IPS DF 4.7 (cell line): ENCODE data around the gene MAPKAPK3.

ENCODE experiments used
- DNase-seq: peaks from one replicate; pipeline ENCODE4 v3.0.0-alpha.2; 2013; ENCODE audit warnings: low spot score; ENCODE audit errors: extremely low read depth

The MAPKAPK3 gene

DNA sequence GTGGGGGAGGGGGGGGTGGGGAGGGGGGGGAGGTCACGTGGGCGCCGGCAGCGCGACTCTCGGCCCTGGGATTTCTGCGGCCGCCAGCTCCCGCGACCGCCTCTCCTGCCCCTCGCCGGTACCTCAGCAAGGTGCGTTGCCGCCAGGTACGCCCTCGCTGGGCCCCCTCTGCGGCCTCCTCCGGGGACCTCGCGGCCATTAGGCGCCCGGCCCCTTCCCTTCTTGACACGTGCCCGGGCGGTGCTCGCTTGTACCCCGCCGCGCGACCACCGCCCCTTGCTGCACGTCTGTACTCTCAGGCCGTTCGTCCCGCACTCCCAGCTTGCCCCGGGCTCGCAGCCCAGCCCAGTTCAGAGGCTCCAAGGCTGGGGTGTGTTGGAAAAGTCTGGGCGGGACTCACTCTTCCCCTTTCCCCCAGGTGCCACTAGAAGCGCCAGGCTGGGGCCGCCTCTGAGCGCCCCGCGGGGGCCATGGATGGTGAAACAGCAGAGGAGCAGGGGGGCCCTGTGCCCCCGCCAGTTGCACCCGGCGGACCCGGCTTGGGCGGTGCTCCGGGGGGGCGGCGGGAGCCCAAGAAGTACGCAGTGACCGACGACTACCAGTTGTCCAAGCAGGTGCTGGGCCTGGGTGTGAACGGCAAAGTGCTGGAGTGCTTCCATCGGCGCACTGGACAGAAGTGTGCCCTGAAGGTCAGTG, at the start of gene MAPKAPK3:
TSS of gene MAPKAPK3 (plus strand) at position 56 of the 696 bp plus-strand sequence. CDS start at position 471, 415 bp downstream.
- DNase-seq, result no peak

DNA sequence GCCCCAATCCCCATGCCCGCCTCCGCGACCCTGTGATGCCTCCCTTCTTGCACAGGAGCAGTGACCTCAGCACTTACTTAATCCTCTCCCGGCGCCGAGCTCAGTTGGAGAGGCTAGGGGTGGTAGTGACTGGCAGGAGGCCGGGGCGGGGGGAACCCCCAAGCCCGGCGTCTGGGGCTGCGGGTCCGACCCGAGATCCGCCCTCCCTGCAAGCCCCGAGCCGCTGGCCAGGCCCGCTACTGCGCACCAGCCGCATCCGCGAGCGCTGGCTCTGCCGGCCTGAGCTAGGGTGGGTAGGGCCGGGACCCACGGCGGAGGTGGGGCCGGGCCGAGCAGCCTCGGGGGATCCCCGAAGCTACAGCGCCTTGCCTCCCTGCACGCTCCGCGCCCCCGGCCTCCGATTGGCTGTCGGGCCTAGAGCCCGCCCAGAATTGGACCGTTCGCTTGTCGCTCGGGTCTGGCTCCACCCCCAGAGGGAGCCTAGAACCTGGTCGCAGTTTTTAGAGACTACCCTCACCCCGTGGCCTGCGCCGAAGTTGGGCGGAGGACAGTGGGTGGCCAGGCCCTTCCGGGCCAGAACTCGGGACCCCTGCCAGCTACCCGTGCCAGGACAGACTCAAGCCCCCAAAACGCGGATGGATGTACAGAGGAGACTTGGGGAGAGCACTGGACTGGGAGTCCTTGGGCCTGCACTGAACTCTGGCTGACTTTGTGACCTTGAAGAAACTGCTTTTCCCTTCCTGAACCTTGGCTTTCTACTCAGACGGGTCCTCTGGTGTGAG, 49.4 kb upstream of the MAPKAPK3 start, which contains the start of gene C3orf18:
TSS of gene C3orf18 (minus strand) at position 362 of the 782 bp plus-strand sequence. CDS start 2,048 bp downstream, outside the sequence.
- DNase-seq, result peak; percentile 78

DNA sequence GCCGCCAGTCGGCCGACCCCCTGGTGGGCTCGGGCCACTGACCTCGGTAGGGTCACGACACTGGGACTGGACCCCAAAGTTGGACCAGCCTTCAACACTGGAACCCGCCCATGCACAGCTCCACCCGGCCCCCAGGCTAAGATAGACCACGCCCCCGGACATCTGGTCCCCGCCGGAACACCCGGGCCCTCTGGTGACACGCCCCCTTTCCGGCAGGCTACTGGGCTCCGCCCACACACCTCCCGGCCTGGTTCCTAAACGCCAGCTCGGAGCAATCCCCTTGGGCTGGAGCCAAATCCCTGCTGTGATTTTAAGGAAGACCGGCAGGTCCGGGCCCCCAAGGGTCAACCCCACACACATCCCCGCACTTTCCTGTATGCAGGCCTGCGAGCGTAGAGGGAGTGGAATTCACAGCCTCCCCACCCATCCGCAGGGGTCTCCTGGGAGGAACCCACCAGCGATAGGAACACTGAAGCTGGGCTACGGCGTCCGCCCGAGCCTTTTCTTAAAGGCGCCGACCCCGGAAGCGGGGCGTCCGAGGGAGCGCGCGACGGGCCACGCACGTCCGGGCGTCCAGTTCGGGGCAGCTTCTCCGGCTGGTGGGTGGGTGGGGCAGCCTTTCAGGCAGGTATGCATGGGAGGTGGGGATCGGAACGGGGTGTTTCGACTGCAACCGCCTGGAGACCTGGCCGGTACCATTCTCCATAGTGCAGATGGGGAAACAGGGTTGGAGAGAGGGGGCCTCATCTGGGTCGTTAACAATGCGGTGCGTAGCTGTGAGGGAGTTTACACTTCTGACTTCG, 47.8 kb upstream of the MAPKAPK3 start, which contains the start of gene HEMK1:
TSS of gene HEMK1 (plus strand) at position 576 of the 803 bp plus-strand sequence. CDS start 1,583 bp downstream, outside the sequence.
- DNase-seq, result peak; percentile 74

DNA sequence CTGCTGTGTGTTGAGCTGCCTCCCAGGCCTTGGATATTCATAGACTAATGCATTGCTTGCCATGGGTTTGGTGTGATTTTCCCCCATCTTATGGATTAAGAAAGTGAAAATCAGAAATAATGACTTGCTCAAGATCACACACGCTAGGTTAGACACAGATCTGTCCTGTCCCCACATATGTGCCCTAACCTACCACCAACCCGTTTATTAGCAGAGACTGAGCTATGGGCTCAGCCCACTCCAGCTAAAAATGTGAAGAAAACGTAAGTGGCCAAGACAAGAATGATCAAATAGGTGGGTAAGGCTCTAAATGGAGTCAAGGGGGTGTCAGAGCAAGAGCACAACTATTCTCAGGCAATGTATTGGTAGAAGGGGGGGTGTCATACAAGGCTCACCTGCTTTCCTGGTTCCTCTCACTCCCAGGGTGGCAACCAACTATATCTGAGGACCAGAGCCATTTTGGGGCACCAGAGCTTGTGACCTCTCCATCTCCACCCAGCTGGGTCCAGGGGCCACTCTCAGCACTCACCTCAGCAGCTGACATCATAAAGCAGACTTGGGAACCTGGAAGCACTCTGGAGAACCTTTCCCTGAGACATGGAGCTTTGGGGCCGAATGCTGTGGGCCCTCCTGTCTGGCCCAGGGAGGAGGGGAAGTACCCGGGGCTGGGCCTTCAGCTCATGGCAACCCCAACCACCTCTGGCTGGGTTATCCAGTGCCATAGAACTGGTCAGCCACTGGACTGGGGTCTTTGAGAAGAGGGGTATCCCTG, 46.3 kb upstream of the MAPKAPK3 start:
- no peak for DNase-seq

DNA sequence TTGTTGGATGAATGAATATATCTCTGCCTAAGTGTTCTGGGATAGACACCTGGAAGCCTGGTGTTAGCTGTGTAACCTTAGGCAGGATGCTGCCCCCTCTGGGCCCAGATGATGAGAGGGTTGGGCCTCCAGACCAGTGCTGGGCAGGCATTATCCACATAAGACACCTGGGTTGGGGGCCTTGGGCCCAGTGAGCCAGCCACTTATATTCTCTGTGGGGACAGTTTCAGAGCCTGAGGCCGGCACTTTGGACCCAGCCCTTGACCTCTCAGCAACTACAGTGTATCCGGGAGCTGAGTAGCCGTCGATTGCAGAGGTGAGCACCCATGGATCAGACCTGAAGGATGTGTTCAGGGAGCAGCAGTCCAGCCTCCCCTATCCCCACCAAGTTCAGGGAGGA, 45.5 kb upstream of the MAPKAPK3 start:
- no peak for DNase-seq

DNA sequence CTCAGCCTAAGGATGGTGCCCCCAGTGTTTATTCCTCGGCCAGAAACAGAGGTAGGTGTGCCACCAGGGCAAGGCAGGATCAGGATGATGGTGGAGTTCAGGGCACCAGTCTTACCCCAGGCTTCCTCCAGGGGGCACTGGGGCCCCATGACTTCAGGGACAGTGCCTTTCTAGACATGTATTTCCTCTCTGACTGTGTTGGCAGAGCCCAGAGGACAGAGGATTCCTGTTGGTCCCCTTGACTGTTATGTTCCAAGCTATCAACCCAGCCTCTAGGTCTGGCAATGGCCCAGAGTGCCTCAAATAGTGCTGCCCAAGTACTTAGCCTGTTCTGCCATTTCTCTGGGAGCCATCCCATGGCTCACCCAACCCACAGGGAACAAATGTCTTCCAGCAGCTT, 44.8 kb upstream of the MAPKAPK3 start:
- no peak for DNase-seq

DNA sequence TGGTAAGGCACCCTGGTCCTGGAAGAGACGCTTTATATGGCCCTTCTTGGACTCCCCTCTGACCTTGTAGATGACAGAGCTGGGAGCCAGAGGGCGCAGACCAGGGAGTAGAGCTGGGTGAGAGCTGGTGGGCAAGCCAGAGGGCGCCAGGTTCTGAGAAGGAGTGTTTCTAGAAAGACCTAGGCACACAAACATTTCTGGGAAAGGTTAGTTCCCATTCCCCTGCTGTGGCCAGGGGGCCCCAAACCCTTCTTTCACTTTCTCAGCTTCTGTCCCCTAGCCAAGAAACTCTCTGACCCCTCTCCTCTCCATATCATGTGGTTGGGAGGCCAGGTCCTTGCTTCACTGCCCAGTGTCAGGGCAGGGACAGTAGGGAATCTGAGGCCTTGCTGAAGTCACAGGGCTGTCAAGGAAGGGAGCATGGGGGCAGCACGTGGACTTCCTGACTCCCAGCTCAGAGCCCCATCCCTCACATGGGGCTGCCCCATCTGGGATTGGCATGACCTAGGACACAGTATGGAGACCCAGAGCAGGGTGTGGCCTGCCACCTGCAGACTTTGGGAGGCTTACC, 44.1 kb upstream of the MAPKAPK3 start:
- DNase-seq, result no peak

DNA sequence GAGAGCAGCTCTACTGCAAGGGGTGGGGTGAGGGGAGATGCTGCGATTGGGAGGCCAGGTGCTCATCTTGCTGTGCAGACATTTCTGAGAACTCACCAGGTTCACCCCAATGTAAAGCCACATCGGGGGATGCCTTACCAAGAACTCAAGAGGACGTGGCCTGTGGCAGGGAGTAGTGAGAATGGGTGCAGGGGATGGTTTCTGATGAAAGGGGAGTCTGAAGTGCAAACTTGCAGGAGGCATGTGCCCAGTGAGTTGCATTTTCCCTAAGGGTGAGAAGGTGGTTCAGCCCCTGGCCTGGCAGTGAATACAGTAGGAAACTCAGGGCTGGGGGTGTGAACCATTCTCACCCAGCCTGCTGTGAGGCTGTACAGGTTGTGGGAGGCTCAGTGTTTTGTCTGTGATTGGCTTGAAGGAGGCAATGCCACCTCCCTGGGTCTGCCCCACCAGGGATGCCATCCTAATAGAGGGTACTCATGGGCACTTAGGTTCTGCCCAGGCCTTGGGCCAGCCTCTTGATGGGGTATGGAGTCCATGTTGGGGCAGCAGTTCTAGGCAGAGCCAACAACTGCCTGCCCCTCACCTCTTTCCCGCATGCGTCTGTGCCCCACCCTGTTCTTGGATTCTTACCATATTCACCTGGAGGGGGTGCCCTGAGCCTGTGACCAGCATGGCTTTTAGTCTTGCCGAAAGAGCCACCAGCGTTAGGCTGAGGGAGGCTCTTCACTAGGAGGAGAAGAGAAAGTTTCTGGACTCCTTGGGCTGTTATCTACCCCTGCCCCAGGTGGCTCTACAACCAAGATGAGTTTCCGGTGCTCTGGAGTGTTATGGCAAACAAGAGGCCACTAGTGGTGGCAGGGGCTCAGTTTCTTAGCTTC, 43.1 kb upstream of the MAPKAPK3 start:
- DNase-seq, result no peak

DNA sequence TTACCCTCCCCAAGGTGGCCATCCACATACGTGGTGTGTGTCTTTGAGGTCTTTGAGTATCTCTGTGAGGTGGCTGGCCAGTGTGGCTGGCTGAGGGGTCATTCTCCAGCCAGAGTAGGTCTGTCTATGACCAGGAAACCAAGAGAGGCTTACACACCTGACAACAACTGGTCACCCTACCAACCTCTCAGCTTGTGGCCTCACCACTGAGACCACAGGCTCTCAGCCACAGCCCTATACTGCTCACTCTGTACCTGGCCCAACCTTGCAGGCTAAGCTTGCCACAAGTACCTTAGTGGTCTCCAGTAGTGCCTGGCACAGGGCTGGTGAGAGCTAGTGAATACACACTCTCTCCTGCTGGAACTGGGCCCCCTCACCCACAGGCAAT, 42.5 kb upstream of the MAPKAPK3 start:
- no peak for DNase-seq

DNA sequence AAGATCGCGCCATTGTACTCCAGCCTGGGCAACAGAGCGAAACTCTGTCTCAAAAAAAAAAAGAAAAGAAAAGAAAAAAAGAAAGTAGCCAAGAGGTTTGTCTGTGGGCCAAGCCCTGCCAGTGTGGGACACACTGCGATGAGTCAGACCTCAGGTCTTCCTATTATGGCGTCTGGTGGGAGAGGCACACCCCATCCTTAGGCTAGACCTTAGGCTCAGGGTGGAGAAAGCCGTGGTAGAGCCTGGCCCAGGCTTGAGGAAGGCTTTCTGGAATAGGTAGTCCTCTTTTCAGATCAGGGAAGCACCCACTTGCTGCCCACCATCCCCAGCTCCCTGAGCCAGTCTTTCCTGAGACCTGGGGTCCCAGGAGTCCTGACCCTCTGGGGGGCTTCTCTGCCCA, 41.6 kb upstream of the MAPKAPK3 start:
- DNase-seq, result no peak

DNA sequence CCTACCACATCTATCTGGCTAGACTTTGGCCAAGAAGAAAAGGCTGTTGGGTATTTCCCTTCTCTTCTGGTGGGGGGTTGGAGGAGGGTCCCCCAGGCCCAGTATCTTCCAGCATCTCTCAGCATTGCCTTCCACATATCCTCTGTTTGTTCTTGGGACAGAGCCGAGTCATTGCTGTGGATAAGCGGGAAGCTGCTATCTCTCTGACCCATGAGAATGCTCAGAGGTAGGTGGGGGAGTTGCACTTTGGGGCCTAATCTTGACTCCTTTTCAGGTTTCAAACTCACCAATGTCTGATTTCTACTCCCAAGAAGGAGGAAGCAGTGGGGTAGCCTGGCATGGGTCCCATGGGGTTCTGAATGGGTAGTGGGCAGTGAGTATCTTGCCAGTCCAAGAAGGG, 39.6 kb upstream of the MAPKAPK3 start:
- no peak for DNase-seq

DNA sequence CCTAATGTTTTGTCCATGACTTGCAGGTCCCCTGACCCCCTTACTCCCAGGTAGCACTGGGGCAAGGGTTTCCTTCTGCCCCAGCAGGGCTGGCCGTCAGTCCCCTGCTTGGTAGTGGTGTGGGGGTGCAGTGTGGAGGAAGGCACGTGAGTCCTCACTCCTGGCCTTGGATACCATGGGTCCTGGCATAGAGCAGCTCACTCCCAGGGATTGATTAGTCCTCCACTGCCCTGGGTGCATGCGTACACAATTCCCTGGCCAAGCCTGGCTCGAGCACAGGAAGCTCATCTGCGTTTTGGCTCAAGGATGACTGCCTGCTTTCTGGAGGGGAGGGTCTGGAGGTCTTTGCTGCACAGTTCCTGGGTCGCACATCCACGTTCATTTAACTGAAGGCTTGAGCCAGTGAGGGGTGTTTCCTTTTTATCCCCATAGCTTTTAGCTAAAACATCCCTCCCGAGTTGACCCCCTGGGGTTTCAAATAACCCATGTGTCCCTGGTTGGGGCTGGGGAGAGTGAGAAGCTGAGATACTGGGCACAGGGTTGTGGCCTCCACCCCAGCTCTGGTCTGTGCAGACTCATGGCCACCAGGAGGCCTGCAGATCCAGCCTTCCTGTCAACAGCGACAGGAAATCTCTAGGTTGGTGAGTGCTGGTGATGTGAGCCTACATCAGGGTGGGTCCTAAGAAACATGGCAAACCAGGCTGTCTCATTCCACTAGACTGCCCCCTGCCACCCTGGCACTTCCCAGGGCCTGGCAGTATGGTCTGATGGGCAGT, 36.1 kb upstream of the MAPKAPK3 start:
- DNase-seq, result no peak

DNA sequence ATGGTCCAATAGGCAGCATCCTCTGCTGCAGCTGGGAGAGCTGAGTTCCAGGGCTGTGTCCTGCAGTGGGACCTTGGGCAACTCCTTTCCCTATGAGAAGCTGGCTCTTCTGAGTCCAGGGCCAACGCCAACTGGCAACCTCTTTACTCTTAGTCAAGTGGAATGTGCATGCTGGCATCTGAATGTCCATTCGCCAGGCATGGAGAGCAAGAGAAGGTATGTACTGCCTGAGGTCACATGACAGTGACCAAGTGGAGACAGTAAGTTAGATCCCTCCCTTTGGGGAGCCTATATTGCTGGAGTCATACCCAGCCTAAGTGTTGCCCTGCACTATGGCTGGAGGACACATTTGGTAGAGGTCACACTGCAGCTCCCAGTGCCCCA, 35.5 kb upstream of the MAPKAPK3 start:
- no peak for DNase-seq

DNA sequence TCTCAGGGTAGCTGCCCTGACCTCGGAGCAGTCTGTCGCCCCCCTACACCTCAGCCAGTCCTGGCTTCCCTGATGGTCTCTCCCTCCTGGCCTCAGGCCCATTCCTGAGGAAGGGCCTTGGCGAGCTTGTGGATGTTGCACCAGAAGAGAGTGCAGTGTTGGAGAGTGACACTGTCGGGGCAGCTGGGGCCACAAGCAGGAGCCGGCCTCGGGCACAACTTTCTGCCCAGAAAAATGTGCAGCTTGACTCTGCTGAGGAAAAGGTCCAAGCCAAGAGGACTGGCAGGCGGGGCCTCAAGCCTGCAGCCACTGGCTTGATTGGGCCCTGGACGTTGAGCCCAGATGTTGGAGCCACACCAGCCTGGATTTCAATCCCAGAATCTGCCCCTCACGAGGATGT, 34.9 kb upstream of the MAPKAPK3 start:
- DNase-seq, result no peak

DNA sequence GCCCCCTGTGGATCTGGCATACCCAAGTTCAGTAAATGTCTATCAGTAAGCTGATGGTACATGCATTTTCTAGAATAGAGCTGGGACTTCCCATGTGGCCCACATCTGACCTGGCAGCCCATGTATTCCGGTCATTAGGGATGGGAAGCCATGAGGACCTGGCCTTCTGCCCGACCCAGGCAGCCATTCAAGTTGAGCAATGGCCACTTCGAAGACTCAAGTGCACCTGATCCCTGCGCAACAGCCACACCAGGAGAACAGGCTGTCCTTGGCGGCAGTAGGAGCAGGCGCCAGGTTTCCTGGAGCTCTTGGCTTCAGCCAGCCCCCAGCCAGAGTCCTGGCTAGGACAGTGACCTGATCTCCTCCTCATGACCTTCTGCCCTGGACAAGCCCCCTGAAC, 33.1 kb upstream of the MAPKAPK3 start:
- DNase-seq, result no peak

DNA sequence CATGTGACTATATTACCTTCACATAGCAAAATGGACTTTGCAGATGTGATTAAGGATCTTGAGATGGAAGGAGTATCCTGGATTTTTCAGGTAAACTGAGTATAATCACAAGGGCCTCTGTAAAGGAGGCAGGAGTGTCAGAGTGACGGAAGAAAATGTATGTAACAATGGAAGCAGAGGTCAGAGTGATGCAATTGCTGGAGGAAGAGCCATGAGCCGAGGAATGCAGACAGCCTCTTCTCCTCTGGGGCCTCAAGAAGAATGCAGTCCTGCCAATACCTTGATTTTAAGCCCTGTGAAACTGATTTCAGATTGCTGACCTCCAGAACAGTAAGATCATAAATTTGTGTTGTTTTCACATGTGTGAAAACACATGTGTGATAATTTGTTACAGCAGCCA, 32.6 kb upstream of the MAPKAPK3 start:
- DNase-seq, result no peak

DNA sequence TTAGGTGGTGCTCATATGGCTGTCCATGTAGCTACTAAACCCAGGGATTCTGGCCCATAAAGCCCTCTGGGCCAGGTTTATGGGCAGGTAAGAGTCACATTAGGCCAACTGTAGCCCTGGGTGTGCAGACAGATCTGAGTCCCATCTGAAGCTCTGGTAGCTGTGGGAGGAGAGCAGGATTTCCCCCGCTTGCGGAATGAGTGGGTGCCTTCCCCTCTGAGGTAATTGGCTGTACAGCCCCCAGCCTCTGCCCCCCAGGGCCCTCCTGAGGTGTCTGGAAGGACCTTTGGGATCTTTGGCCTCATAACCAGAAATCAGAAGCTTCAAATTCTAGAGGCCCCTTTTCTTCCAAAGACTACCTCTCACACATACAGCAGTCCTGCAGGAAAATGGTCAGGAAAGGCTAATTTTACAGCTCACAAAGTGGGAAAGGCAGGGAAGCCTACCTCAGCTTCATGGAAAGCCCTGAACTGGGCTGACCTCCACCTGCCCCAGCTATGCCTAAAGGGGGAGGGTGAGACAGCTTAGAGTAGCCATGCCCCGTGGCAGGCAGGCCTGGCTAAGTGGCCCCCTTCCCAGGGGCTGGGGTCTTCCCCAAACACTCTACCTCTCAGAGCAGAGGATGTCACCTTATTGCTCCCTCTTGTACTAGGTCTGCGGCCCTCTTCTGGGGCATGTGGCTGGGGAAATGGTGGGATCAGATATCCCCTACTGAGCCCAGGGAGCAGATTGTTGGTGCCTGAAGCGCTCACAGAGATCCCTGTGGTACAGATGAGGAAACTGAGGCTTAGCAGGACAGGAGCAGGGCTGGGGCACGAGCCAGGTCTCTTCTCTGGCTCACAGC, 30.8 kb upstream of the MAPKAPK3 start:
- no peak for DNase-seq

DNA sequence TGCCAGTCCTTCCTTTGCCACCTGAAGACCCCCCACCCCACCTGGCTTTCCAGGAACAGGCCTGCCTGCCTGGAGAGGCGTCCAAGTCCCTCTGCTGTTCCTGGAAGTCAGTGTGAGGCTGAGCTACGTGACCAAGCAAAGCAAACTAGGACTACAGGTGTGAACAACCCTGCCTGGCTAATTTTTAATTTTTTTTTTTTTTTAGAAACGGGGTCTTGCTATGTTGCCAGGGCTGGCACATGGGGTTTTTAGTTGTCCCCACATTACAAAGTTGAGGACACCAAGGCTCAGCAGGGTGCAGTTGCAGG, 30.2 kb upstream of the MAPKAPK3 start:
- DNase-seq, result no peak
